HG02759 (cell line): Measurements from ENCODE around the gene HBM.
"Not testable (repeated sequence)": the region's sequence is repeated elsewhere in the genome, so short reads cannot be mapped to it uniquely, and the experiment has no call there.

Source experiments
- ATAC-seq: cut with Tn5 transposase; IDR thresholded peaks from one replicate; pipeline ENCODE4 v1.9.1; 2021; ENCODE audit warnings: mild to moderate bottlenecking, moderate library complexity; ENCODE audit not compliant: unreplicated experiment

Gene HBM

GRCh38 chr16:167122-167690 is 1.4 kb downstream of the HBM start:
- no peak for ATAC-seq

- no peak for ATAC-seq
Observed at GRCh38 chr16:168424-168823, 2.6 kb downstream of the HBM start.

- ATAC-seq: no peak
Observed at GRCh38 chr16:169014-169413, 3.2 kb downstream of the HBM start.

DNA sequence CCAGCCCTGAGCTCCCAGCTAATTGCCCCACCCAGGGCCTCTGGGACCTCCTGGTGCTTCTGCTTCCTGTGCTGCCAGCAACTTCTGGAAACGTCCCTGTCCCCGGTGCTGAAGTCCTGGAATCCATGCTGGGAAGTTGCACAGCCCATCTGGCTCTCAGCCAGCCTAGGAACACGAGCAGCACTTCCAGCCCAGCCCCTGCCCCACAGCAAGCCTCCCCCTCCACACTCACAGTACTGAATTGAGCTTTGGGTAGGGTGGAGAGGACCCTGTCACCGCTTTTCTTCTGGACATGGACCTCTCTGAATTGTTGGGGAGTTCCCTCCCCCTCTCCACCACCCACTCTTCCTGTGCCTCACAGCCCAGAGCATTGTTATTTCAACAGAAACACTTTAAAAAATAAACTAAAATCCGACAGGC is 4.3 kb downstream of the HBM start:
- ATAC-seq: not testable (repeated sequence)

GRCh38 chr16:170788-171187 is 5.0 kb downstream of the HBM start:
- no peak for ATAC-seq

DNA sequence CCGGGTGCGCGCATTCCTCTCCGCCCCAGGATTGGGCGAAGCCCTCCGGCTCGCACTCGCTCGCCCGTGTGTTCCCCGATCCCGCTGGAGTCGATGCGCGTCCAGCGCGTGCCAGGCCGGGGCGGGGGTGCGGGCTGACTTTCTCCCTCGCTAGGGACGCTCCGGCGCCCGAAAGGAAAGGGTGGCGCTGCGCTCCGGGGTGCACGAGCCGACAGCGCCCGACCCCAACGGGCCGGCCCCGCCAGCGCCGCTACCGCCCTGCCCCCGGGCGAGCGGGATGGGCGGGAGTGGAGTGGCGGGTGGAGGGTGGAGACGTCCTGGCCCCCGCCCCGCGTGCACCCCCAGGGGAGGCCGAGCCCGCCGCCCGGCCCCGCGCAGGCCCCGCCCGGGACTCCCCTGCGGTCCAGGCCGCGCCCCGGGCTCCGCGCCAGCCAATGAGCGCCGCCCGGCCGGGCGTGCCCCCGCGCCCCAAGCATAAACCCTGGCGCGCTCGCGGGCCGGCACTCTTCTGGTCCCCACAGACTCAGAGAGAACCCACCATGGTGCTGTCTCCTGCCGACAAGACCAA is 6.7 kb downstream of the HBM start, which contains the start of gene HBA2:
Gene HBA2, plus strand, starts transcription at position 503 of the 568 bp plus-strand sequence. Its CDS starts 37 bp downstream, at position 540.
- not testable (repeated sequence) for ATAC-seq

GRCh38 chr16:173211-173854 is 7.6 kb downstream of the HBM start:
- not testable (repeated sequence) for ATAC-seq

DNA sequence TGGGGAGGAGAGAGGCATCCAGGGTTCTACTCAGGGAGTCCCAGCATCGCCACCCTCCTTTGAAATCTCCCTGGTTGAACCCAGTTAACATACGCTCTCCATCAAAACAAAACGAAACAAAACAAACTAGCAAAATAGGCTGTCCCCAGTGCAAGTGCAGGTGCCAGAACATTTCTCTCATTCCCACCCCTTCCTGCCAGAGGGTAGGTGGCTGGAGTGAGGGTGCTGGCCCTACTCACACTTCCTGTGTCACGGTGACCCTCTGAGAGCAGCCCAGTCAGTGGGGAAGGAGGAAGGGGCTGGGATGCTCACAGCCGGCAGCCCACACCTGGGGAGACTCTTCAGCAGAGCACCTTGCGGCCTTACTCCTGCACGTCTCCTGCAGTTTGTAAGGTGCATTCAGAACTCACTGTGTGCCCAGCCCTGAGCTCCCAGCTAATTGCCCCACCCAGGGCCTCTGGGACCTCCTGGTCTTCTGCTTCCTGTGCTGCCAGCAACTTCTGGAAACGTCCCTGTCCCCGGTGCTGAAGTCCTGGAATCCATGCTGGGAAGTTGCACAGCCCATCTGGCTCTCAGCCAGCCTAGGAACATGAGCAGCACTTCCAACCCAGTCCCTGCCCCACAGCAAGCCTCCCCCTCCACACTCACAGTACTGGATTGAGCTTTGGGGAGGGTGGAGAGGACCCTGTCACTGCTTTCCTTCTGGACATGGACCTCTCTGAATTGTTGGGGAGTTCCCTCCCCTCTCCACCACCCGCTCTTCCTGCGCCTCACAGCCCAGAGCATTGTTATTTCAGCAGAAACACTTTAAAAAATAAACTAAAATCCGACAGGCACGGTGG is 8.4 kb downstream of the HBM start:
- not testable (repeated sequence) for ATAC-seq

GRCh38 chr16:175011-175949 is 9.5 kb downstream of the HBM start:
- no peak for ATAC-seq

DNA sequence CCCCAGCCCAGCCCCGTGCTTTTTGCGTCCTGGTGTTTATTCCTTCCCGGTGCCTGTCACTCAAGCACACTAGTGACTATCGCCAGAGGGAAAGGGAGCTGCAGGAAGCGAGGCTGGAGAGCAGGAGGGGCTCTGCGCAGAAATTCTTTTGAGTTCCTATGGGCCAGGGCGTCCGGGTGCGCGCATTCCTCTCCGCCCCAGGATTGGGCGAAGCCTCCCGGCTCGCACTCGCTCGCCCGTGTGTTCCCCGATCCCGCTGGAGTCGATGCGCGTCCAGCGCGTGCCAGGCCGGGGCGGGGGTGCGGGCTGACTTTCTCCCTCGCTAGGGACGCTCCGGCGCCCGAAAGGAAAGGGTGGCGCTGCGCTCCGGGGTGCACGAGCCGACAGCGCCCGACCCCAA is 10.2 kb downstream of the HBM start:
- not testable (repeated sequence) for ATAC-seq

GRCh38 chr16:176477-177382 is 11.0 kb downstream of the HBM start, which contains the start of gene HBA1:
Gene HBA1, plus strand, starts transcription at chr16:176680. Its CDS starts 37 bp downstream, at chr16:176717.
- not testable (repeated sequence) for ATAC-seq

- no peak for ATAC-seq
Observed at GRCh38 chr16:177394-177822, 11.6 kb downstream of the HBM start.

GRCh38 chr16:177981-178667 is 12.3 kb downstream of the HBM start:
- no peak for ATAC-seq

- ATAC-seq: no peak
Observed at GRCh38 chr16:178668-179015, 12.9 kb downstream of the HBM start.

GRCh38 chr16:179211-180092 is 13.7 kb downstream of the HBM start:
- ATAC-seq: no peak

DNA sequence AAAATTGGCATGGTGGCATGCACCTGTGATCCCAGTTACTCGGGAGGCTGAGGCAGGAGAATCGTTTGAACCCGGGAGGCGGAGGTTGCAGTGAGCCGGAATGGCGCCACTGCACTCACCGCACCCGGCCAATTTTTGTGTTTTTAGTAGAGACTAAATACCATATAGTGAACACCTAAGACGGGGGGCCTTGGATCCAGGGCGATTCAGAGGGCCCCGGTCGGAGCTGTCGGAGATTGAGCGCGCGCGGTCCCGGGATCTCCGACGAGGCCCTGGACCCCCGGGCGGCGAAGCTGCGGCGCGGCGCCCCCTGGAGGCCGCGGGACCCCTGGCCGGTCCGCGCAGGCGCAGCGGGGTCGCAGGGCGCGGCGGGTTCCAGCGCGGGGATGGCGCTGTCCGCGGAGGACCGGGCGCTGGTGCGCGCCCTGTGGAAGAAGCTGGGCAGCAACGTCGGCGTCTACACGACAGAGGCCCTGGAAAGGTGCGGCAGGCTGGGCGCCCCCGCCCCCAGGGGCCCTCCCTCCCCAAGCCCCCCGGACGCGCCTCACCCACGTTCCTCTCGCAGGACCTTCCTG is 14.4 kb downstream of the HBM start, which contains the start of gene HBQ1:
Gene HBQ1, plus strand, starts transcription at position 359 of the 575 bp plus-strand sequence. Its CDS starts 28 bp downstream, at position 387.
- no peak for ATAC-seq
